Breast epithelium (tissue), 4 donors: ENCODE results near the gene PCDHGB5. TPM values are rescaled to one million over a fixed set of nuclear protein-coding genes. Genes with fewer than 3 reads are reported as not detected.
"Not testable (repeated sequence)": the region's sequence is repeated elsewhere in the genome, so short reads cannot be mapped to it uniquely, and the experiment has no call there.

ENCODE experiments used
- DNase-seq, 2 donors: peaks; one replicate each; pipeline ENCODE4 v3.0.0-alpha.2; 2019; ENCODE audit warnings: low spot score in 2 of 2
- H3K27ac ChIP-seq, 2 donors: fragments of 200-600 bp; sonication (generic) in 1 of 2; one replicate each; pipeline ENCODE4 v1.5.1; 2016 to 2019; ENCODE audit warnings: mild to moderate bottlenecking in 1 of 2
- H3K27me3 ChIP-seq, 2 donors: fragments of 200-600 bp; sonication (generic) in 1 of 2; one replicate each; pipeline versions ENCODE4 v1.5.1 to v1.6.0; 2017 to 2019; ENCODE audit warnings: control low read depth in 1 of 2, mild to moderate bottlenecking in 1 of 2
- H3K36me3 ChIP-seq: fragments of 200-600 bp; one replicate; pipeline ENCODE4 v1.5.1; 2019
- H3K4me1 ChIP-seq, 2 donors: fragments of 200-600 bp; sonication (generic); one replicate each; pipeline ENCODE4 v1.5.1; 2016 to 2019; ENCODE audit warnings: control low read depth in 1 of 2
- H3K4me3 ChIP-seq, 3 donors: fragments of 200-600 bp; sonication (generic); 1 replicate in 2 of 3; 2 replicates in 1 of 3; pipeline ENCODE4 v1.5.1; 2016 to 2019; ENCODE audit warnings: mild to moderate bottlenecking in 3 of 3, moderate library complexity in 2 of 3
- H3K9me3 ChIP-seq, 2 donors: fragments of 200-600 bp; sonication (generic) in 1 of 2; one replicate each; pipeline ENCODE4 v1.5.1; 2016 to 2019; ENCODE audit warnings: control low read depth in 1 of 2
- CTCF ChIP-seq, 3 donors: fragments of 450-650 bp; IDR thresholded peaks; one replicate each; pipeline ENCODE4 v1.5.1; 2016 to 2017; ENCODE audit warnings: antibody characterized with exemption in 3 of 3, mild to moderate bottlenecking in 3 of 3, moderate library complexity in 3 of 3
- POLR2A ChIP-seq: fragments of 450-650 bp; IDR thresholded peaks from one replicate; pipeline ENCODE4 v1.6.1; 2016; ENCODE audit warnings: antibody characterized with exemption, mild to moderate bottlenecking, moderate library complexity
- POLR2AphosphoS5 ChIP-seq, 3 donors: sonication (generic); formaldehyde crosslinking; IDR thresholded peaks; one replicate each; pipeline ENCODE4 v1.6.1; 2017; ENCODE audit warnings: antibody characterized with exemption in 3 of 3
- intact Hi-C: fragments of 100-400 bp; cut with DNase I; formaldehyde crosslinking; loops from one replicate; pipeline ENCODE4 v1.15.1; 2023; ENCODE audit warnings: low total_unique reads
- total RNA-seq, 3 donors: library from RNA; depleted of rRNA; stranded (reverse); fragments of >200 nt; gene quantifications; one replicate each; pipeline ENCODE4 v1.1.0, GENCODE V29; 2016

Gene PCDHGB5
- total RNA-seq, 3 donors from 2014 or later = 7.5 to 20.6 (median 19.8) TPM

DNA sequence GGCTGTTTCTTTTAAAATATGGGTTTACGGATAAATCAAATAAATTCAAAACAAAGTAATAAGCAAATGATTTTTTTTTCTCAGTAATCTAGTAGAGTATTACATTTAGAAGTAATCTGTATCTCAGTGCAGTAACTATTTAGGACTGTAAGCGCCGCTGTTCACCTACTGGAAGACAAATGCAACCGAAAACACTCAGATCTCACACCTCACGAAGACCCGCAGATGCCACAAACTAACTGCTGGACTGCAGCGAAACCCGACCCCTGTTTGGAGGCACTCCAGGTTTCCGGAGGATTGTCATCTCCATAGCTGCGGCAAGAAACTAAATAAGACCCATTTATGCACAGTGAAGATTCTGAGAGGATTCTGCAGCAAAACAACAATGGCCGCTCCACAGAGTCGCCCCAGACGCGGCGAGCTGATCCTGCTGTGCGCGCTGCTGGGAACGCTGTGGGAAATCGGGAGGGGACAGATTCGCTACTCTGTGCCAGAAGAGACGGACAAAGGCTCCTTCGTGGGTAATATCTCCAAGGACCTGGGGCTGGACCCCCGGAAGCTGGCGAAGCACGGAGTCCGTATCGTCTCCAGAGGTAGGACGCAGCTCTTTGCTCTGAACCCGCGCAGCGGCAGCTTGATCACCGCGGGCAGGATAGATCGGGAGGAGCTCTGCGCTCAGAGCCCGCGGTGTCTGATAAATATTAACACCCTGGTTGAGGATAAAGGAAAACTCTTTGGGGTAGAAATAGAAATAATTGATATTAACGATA, 5.1 kb upstream of the PCDHGB5 start, which contains the start of gene PCDHGA8:
Gene PCDHGA8, plus strand, starts transcription at position 205 of the 770 bp plus-strand sequence. Its CDS starts 181 bp downstream, at position 386.
- TF ChIP-seq CTCF (IDR thresholded peaks at IDR 0.05) (no peak), POLR2A (no peak), POLR2AphosphoS5 (IDR thresholded peaks at IDR 0.05) (no peak)
- Histone ChIP-seq H3K4me1 (no peaks in the 10 kb centered on the region), H3K36me3 (no peaks in the 10 kb centered on the region), H3K27me3 (no peaks in the 10 kb centered on the region), H3K27ac (no peak within 1 kb of the TSS), H3K9me3 (peaks cover 80 to 96% of the 10 kb centered on the region in 2 donors), H3K4me3 (no peak within 1 kb of the TSS)
- no peak for DNase-seq
- intact Hi-C loops = no loop called here

- intact Hi-C loops = no loop called here
- no peak for DNase-seq
- Histone ChIP-seq H3K27ac (no peak overlapping the region), H3K4me3 (no peak overlapping the region), H3K4me1 (no peaks in the 10 kb centered on the region), H3K27me3 (no peaks in the 10 kb centered on the region), H3K9me3 (peaks cover 81 to 96% of the 10 kb centered on the region in 2 donors), H3K36me3 (no peaks in the 10 kb centered on the region)
- TF ChIP-seq POLR2AphosphoS5 (IDR thresholded peaks at IDR 0.05) (no peak), CTCF (IDR thresholded peaks at IDR 0.05) (no peak), POLR2A (no peak)
Observed at GRCh38 chr5:141393267-141393666, 4.5 kb upstream of the PCDHGB5 start.

GRCh38 chr5:141394401-141395187, 3.2 kb upstream of the PCDHGB5 start:
- Histone ChIP-seq H3K4me3 (peak overlapping the region in 1 of 3 donors; percentile 30), H3K9me3 (peaks cover 81 to 95% of the 10 kb centered on the region in 2 donors)
- H3K4me1 ChIP-seq, H3K27me3 ChIP-seq, H3K36me3 ChIP-seq, DNase-seq, intact Hi-C loops, H3K27ac ChIP-seq: not testable (repeated sequence)

- peaks cover 79 to 96% of the 10 kb centered on the region in 2 donors for H3K9me3 ChIP-seq
- peak overlapping the region in 1 of 3 donors; percentile 10 for H3K4me3 ChIP-seq
- H3K27ac ChIP-seq = no peak overlapping the region
- DNase-seq = no peak
- intact Hi-C loops = no loop called here
- no peaks in the 10 kb centered on the region for H3K27me3 ChIP-seq
- no peak for TF ChIP-seq POLR2A
- TF ChIP-seq CTCF (IDR thresholded peaks at IDR 0.05) = no peak
- no peaks in the 10 kb centered on the region for H3K4me1 ChIP-seq
- H3K36me3 ChIP-seq = no peaks in the 10 kb centered on the region
Observed at GRCh38 chr5:141398608-141399007, 861 bp downstream of the PCDHGB5 start.

GRCh38 chr5:141399555-141400258, 2.0 kb downstream of the PCDHGB5 start:
- Histone ChIP-seq H3K27ac (no peak overlapping the region), H3K4me1 (no peaks in the 10 kb centered on the region), H3K27me3 (no peaks in the 10 kb centered on the region), H3K36me3 (no peaks in the 10 kb centered on the region), H3K9me3 (peaks cover 79 to 96% of the 10 kb centered on the region in 2 donors), H3K4me3 (peak overlapping the region in 1 of 3 donors; percentile 35)
- intact Hi-C loops = loop anchor here (5.0 kb wide), 1 partner anchor 128 kb away; no protein-coding TSS in a partner anchor
- DNase-seq = no peak
- TF ChIP-seq POLR2A (no peak), CTCF (IDR thresholded peaks at IDR 0.05) (no peak), POLR2AphosphoS5 (IDR thresholded peaks at IDR 0.05) (no peak)
